ENCODE data around the gene TRIM31.

Gene TRIM31

GRCh38 chr6:30100585-30101443, 12.1 kb downstream of the TRIM31 start:
- Histone ChIP-seq H4K91ac (ENCODE audit: low read depth, low read length) (no peak overlapping the region), H3K27ac (ENCODE audit: low read depth, low read length) (no peak overlapping the region), H4K8ac (ENCODE audit: low read depth, low read length) (no peak overlapping the region), H4K12ac (ENCODE audit: low read depth, low read length) (no peak overlapping the region), H3K79me1 (ENCODE audit: low read length) (no peaks in the 10 kb centered on the region), H3K36me3 (ENCODE audit: control insufficient read depth in 1 of 2, insufficient read depth in 2 of 2, low read length in 2 of 2) (no peaks in the 10 kb centered on the region), H2BK5ac (ENCODE audit: low read depth, low read length, poor library complexity) (no peak overlapping the region), H2BK12ac (ENCODE audit: low read length) (no peak overlapping the region), H3K4ac (ENCODE audit: low read depth, low read length) (no peak overlapping the region), H3K79me2 (ENCODE audit: control insufficient read depth, insufficient read depth, low read length, poor library complexity) (no peaks in the 10 kb centered on the region), H3K9ac (ENCODE audit: low read length) (no peak overlapping the region), H3K4me2 (ENCODE audit: low read length) (peak overlapping the region; percentile 51), H2AK5ac (ENCODE audit: low read length) (no peak overlapping the region), H3K9me3 (ENCODE audit: insufficient read depth, low read depth, low read length) (no peaks in the 10 kb centered on the region), H3K14ac (ENCODE audit: low read length) (no peak overlapping the region), H2AFZ (ENCODE audit: insufficient read depth, low read length, poor library complexity) (no peak overlapping the region), H3K4me3 (ENCODE audit: low read depth, low read length) (no peak overlapping the region), H3K27me3 (ENCODE audit: insufficient read depth, low read length) (peaks cover 29% of the 10 kb centered on the region), H3K4me1 (ENCODE audit: control insufficient read depth in 1 of 2, insufficient read depth in 2 of 2, low read length in 2 of 2) (peaks cover 5 to 13% of the 10 kb centered on the region in 2 experiments), H3K23ac (ENCODE audit: low read length) (no peak overlapping the region), H3K18ac (ENCODE audit: low read length) (no peak overlapping the region), H2BK120ac (ENCODE audit: insufficient read depth, low read length, poor library complexity) (no peak overlapping the region)
- DNase-seq = no peak
- WGBS (ENCODE audit: extremely low coverage, insufficient coverage, insufficient read length) = no CpG with 5 or more reads among the region's 47 CpGs

DNA sequence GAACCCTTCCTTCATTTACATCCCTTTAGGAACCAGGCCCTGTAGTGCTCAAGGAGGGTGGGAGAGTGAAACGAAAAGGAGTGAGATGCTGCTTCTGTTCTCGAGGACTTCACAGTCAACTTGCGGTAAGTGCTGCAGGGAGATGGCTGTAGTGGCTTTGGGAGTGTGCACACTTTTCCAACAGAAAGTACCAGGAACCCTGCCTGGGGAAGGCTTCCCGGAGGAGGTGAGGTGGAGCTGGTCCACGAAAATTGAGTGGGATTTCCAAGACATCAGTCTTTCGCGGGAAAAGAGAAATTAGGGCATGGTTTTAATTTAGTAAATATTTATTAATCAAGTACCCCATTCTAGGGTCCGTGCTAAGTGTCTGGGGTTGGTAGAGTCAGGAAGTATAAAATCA, 12.7 kb downstream of the TRIM31 start:
- no peaks in the 10 kb centered on the region for H3K79me1 ChIP-seq (ENCODE audit: low read length)
- H4K91ac ChIP-seq (ENCODE audit: low read depth, low read length) = no peak overlapping the region
- no peak overlapping the region for H3K4ac ChIP-seq (ENCODE audit: low read depth, low read length)
- H2BK12ac ChIP-seq (ENCODE audit: low read length) = no peak overlapping the region
- peaks cover 28% of the 10 kb centered on the region for H3K27me3 ChIP-seq (ENCODE audit: insufficient read depth, low read length)
- no peak overlapping the region for H2AK5ac ChIP-seq (ENCODE audit: low read length)
- H3K9ac ChIP-seq (ENCODE audit: low read length) = no peak overlapping the region
- no peak overlapping the region for H2BK120ac ChIP-seq (ENCODE audit: insufficient read depth, low read length, poor library complexity)
- H3K23ac ChIP-seq (ENCODE audit: low read length) = no peak overlapping the region
- H3K18ac ChIP-seq (ENCODE audit: low read length) = no peak overlapping the region
- no peaks in the 10 kb centered on the region for H3K79me2 ChIP-seq (ENCODE audit: control insufficient read depth, insufficient read depth, low read length, poor library complexity)
- H3K4me3 ChIP-seq (ENCODE audit: low read depth, low read length) = no peak overlapping the region
- no peak for DNase-seq
- no peak overlapping the region for H4K8ac ChIP-seq (ENCODE audit: low read depth, low read length)
- H3K9me3 ChIP-seq (ENCODE audit: insufficient read depth, low read depth, low read length) = no peaks in the 10 kb centered on the region
- H3K14ac ChIP-seq (ENCODE audit: low read length) = no peak overlapping the region
- H3K4me2 ChIP-seq (ENCODE audit: low read length) = no peak overlapping the region
- no peak overlapping the region for H3K27ac ChIP-seq (ENCODE audit: low read depth, low read length)
- H3K4me1 ChIP-seq (ENCODE audit: control insufficient read depth in 1 of 2, insufficient read depth in 2 of 2, low read length in 2 of 2) = peaks cover 5 to 13% of the 10 kb centered on the region in 2 experiments
- no peak overlapping the region for H2BK5ac ChIP-seq (ENCODE audit: low read depth, low read length, poor library complexity)
- H3K36me3 ChIP-seq (ENCODE audit: control insufficient read depth in 1 of 2, insufficient read depth in 2 of 2, low read length in 2 of 2) = no peaks in the 10 kb centered on the region
- whole genome bisulfite sequencing (ENCODE audit: extremely low coverage, insufficient coverage, insufficient read length) = no CpG with 5 or more reads among the region's 8 CpGs
- no peak overlapping the region for H4K12ac ChIP-seq (ENCODE audit: low read depth, low read length)
- H2AFZ ChIP-seq (ENCODE audit: insufficient read depth, low read length, poor library complexity) = no peak overlapping the region

GRCh38 chr6:30097902-30098768, 14.8 kb downstream of the TRIM31 start:
- H2AK5ac ChIP-seq (ENCODE audit: low read length) = no peak overlapping the region

DNA sequence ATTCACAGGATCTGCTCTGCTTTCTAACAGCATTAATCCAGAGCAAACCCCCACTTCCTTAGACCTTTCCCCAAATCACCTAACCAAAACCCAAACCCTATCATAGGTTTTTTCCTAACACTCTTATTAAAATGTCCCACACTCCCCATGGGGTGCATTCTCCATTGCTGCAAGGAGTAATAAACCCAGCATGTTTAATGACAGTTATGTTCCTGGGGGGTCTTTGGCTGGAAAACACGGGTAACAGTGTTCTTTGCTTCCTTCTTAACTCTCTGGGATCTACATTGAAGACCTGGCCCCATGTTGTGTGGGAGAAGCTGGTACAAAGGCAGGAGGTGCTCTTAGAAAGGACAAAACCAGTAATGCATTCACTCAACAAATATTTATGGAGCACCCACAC, 16.1 kb downstream of the TRIM31 start:
- Histone ChIP-seq H3K27ac (ENCODE audit: low read depth, low read length) (no peak overlapping the region), H4K12ac (ENCODE audit: low read depth, low read length) (no peak overlapping the region), H3K36me3 (ENCODE audit: control insufficient read depth in 1 of 2, insufficient read depth in 2 of 2, low read length in 2 of 2) (no peaks in the 10 kb centered on the region), H4K91ac (ENCODE audit: low read depth, low read length) (no peak overlapping the region), H2BK12ac (ENCODE audit: low read length) (no peak overlapping the region), H3K4me3 (ENCODE audit: low read depth, low read length) (no peak overlapping the region), H3K9ac (ENCODE audit: low read length) (no peak overlapping the region), H3K23ac (ENCODE audit: low read length) (no peak overlapping the region), H3K4me2 (ENCODE audit: low read length) (no peak overlapping the region), H3K4ac (ENCODE audit: low read depth, low read length) (no peak overlapping the region), H3K79me2 (ENCODE audit: control insufficient read depth, insufficient read depth, low read length, poor library complexity) (no peaks in the 10 kb centered on the region), H3K27me3 (ENCODE audit: insufficient read depth, low read length) (peaks cover 21% of the 10 kb centered on the region), H3K4me1 (ENCODE audit: control insufficient read depth in 1 of 2, insufficient read depth in 2 of 2, low read length in 2 of 2) (peaks cover 3 to 5% of the 10 kb centered on the region in 2 experiments), H2BK120ac (ENCODE audit: insufficient read depth, low read length, poor library complexity) (no peak overlapping the region), H3K14ac (ENCODE audit: low read length) (no peak overlapping the region), H3K79me1 (ENCODE audit: low read length) (no peaks in the 10 kb centered on the region), H2BK5ac (ENCODE audit: low read depth, low read length, poor library complexity) (no peak overlapping the region), H4K8ac (ENCODE audit: low read depth, low read length) (no peak overlapping the region), H3K9me3 (ENCODE audit: insufficient read depth, low read depth, low read length) (no peaks in the 10 kb centered on the region), H2AK5ac (ENCODE audit: low read length) (no peak overlapping the region), H2AFZ (ENCODE audit: insufficient read depth, low read length, poor library complexity) (no peak overlapping the region), H3K18ac (ENCODE audit: low read length) (no peak overlapping the region)
- WGBS (ENCODE audit: extremely low coverage, insufficient coverage, insufficient read length) = no CpG with 5 or more reads among the region's 1 CpG
- no peak for DNase-seq

More at GRCh38 chr6:30097902-30098768, 14.8 kb downstream of the TRIM31 start:
- no peak overlapping the region for H4K8ac ChIP-seq (ENCODE audit: low read depth, low read length)
- no peak overlapping the region for H2BK120ac ChIP-seq (ENCODE audit: insufficient read depth, low read length, poor library complexity)
- H4K12ac ChIP-seq (ENCODE audit: low read depth, low read length) = no peak overlapping the region
- H3K18ac ChIP-seq (ENCODE audit: low read length) = no peak overlapping the region
- no peak overlapping the region for H3K27ac ChIP-seq (ENCODE audit: low read depth, low read length)
- no peak overlapping the region for H3K4ac ChIP-seq (ENCODE audit: low read depth, low read length)
- no CpG with 5 or more reads among the region's 4 CpGs for WGBS (ENCODE audit: extremely low coverage, insufficient coverage, insufficient read length)
- H3K23ac ChIP-seq (ENCODE audit: low read length) = no peak overlapping the region
- no peak overlapping the region for H3K4me2 ChIP-seq (ENCODE audit: low read length)
- peaks cover 5 to 8% of the 10 kb centered on the region in 2 experiments for H3K4me1 ChIP-seq (ENCODE audit: control insufficient read depth in 1 of 2, insufficient read depth in 2 of 2, low read length in 2 of 2)
- H4K91ac ChIP-seq (ENCODE audit: low read depth, low read length) = no peak overlapping the region
- H2AFZ ChIP-seq (ENCODE audit: insufficient read depth, low read length, poor library complexity) = no peak overlapping the region
- H3K36me3 ChIP-seq (ENCODE audit: control insufficient read depth in 1 of 2, insufficient read depth in 2 of 2, low read length in 2 of 2) = no peaks in the 10 kb centered on the region
- H3K79me2 ChIP-seq (ENCODE audit: control insufficient read depth, insufficient read depth, low read length, poor library complexity) = no peaks in the 10 kb centered on the region
- no peaks in the 10 kb centered on the region for H3K9me3 ChIP-seq (ENCODE audit: insufficient read depth, low read depth, low read length)
- peaks cover 21% of the 10 kb centered on the region for H3K27me3 ChIP-seq (ENCODE audit: insufficient read depth, low read length)
- H2BK5ac ChIP-seq (ENCODE audit: low read depth, low read length, poor library complexity) = no peak overlapping the region
- DNase-seq = no peak
- no peak overlapping the region for H3K9ac ChIP-seq (ENCODE audit: low read length)
- no peaks in the 10 kb centered on the region for H3K79me1 ChIP-seq (ENCODE audit: low read length)
- no peak overlapping the region for H2BK12ac ChIP-seq (ENCODE audit: low read length)
- H3K4me3 ChIP-seq (ENCODE audit: low read depth, low read length) = no peak overlapping the region
- no peak overlapping the region for H3K14ac ChIP-seq (ENCODE audit: low read length)

Measured in trophoblast cell (in vitro differentiated cells and primary cell).